GM21528 (cell line): ENCODE results near the gene RNF213.
"Not testable (repeated sequence)": the region's sequence is repeated elsewhere in the genome, so short reads cannot be mapped to it uniquely, and the experiment has no call there.

Source experiments
- ATAC-seq: cut with Tn5 transposase; IDR thresholded peaks from one replicate; pipeline ENCODE4 v1.9.1; 2021; ENCODE audit warnings: mild to moderate bottlenecking, moderate library complexity; ENCODE audit not compliant: unreplicated experiment, low FRiP score

Gene RNF213

GRCh38 chr17:80223838-80224497 is 36.7 kb upstream of the RNF213 start:
- ATAC-seq: no peak

GRCh38 chr17:80224683-80225082 is 36.0 kb upstream of the RNF213 start:
- ATAC-seq: no peak

DNA sequence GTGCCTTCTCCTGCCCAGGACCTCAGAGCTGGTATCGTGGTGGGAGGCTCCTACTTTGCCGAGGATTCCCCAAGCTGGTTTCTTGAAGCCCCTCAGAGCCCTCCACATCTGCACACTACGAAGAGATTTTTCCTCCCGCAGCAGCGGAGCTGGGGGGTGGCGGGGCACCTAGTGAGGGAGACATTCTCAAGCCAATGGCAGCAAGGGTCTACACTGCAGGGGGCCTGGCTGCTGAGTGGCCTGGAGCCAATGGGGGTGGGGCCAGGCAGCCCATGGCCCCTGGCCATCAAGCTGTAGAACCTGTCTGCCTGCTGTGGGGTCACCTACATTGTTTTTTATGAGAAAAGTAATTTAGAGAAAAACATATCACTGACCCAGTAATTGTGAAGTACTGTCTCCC is 35.4 kb upstream of the RNF213 start:
- no peak for ATAC-seq

GRCh38 chr17:80227156-80227555 is 33.5 kb upstream of the RNF213 start:
- ATAC-seq: no peak

GRCh38 chr17:80227666-80228065 is 33.0 kb upstream of the RNF213 start:
- ATAC-seq: no peak

DNA sequence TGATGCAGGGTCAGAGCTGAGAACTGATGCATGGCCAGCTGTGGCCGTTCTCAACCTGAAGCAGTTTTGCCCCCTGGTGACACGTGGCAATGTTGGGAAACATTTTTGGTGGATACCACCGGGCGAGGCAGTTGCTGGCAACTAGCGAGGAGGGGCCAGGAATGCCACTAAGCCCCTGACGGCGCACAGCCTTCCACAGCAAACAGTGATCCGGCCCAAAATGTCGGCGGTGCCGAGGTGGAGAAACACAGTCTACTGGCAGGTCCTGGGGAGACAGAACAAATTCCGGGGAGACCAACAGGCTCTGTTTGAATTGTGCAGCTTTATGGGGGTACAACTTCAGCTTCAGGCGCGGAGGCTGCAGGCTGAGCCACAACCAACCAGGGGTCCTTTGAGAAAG is 32.2 kb upstream of the RNF213 start:
- no peak for ATAC-seq

GRCh38 chr17:80229011-80229410 is 31.6 kb upstream of the RNF213 start:
- ATAC-seq: no peak

DNA sequence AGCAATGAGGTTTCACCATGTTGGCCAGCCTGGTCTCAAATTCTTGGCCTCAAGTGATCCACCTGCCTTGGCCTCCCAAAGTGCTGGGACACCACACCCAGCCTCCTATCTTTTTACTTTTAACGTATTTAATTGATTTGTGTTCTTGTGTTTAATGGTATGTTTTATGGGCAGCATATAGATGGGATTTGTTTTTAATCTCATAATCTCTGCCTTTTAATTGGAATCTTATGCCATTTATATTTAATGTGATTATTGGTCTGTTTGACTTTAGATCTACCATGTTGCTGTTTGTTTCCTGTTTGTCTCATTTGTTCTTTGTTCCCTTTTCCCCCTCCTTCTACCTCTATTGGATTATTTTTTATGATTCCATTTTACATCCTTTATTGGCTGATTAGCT is 28.2 kb upstream of the RNF213 start:
- no peak for ATAC-seq

DNA sequence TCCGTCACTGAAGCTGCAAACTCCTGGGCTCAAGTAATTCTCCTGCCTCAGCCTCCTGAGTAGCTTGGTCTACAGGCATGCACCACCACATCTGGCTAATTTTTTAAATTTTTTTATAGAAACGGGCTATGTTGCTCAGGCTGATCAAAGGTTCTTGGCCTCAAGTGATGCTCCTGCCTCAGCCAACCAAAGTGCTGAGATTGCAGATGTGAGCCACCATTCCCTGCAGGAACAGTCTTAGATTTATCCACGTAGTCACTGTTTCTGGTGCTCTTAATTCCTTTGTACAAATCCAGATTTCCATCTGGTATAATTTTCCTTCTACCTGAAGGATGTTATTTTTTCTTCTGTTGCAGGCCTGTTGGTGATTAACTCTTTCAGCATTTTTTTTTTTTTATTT is 27.4 kb upstream of the RNF213 start:
- ATAC-seq: no peak

DNA sequence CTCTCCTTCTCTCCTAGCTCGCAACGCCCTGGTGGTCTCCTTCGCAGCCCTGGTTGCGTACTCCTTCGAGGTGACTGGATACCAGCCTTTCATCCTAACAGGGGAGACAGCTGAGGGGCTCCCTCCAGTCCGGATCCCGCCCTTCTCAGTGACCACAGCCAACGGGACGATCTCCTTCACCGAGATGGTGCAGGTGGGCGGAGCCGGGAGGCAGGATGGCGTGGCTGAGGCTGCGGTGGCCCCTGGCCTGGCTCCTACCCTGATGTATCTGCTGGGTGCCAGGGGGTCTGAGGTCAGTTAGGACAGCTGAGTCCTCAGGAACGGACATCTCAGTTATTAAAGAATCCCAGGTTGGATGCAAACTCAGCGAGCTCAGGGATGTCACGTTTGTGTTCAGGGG is 23.7 kb upstream of the RNF213 start:
- ATAC-seq: no peak

- no peak for ATAC-seq
Observed at GRCh38 chr17:80237386-80237785, 23.3 kb upstream of the RNF213 start.

GRCh38 chr17:80242505-80242904 is 18.1 kb upstream of the RNF213 start:
- ATAC-seq: no peak

GRCh38 chr17:80243526-80244433 is 16.9 kb upstream of the RNF213 start:
- no peak for ATAC-seq

GRCh38 chr17:80244448-80244847 is 16.2 kb upstream of the RNF213 start:
- ATAC-seq: not testable (repeated sequence)

- no peak for ATAC-seq
Observed at GRCh38 chr17:80244871-80245509, 15.7 kb upstream of the RNF213 start.

DNA sequence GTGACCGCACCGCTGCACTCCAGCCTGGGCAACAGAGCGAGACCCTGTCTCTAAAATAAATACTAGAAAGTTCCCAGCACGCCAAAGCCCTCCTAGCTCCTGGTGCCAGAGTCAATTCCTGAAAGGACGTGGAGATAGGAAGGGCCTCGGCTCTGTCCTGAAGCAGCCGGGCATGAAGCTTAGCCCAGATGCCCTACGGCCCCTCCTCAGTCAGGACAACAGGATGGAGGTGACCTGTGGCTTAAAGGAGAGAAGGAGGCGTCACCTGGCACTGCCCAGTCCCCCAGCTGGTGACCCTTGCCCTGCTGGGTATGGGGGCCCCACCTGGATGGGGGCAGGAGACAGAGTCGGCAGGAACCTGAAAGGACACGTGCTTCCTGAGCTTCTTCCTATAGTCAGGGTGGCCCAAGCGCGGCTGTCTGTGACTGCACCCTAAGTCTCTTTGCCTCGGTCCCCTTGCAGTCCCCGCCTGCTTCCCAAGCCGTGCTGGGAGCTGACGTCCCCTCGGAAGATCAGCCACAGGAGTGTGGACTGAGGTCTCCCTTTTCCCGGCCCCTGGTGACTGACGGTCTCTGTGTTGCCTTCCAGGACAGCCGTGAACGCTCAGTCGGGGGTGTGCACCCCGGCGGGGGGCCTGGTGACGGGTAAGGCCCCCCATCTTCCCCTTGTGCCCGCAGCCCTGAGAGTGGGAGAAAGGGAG is 14.9 kb upstream of the RNF213 start:
- ATAC-seq: no peak

DNA sequence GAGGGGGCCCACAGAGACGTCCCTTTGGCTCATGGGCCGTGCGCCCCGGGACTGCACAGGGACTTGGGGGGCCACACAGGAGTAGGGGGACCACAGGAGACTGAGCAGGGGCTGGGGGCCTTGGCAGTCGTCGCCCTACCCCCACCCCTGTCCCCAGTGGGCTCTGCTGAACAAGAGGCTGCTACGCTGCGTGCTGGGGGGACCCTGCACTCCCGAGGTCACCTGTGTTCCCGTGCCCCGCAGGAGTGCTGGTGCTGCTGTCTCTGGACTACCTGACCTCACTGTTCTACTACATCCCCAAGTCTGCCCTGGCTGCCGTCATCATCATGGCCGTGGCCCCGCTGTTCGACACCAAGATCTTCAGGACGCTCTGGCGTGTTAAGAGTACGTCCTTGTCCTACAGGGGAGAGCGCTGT is 14.4 kb upstream of the RNF213 start:
- ATAC-seq: no peak

DNA sequence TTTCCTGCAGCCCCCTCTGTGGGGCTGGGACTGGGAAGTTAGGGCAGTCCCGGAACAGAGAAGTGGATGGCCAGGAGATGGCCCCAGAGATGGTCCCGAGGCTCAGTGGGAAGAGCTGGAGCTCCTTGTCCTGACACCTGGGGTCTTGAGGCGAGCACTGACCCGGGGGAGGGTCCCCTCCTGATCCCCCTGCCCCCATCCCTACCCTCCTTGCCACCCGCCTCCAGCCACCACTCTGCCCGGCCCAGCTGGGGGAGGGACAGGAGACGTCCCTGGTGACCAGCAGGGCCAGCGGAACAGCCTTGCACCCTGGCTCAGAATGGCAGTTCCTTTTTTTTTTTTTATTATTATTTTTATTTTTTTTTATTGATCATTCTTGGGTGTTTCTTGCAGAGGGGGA is 13.9 kb upstream of the RNF213 start:
- no peak for ATAC-seq

GRCh38 chr17:80247561-80247960 is 13.1 kb upstream of the RNF213 start:
- ATAC-seq: no peak

DNA sequence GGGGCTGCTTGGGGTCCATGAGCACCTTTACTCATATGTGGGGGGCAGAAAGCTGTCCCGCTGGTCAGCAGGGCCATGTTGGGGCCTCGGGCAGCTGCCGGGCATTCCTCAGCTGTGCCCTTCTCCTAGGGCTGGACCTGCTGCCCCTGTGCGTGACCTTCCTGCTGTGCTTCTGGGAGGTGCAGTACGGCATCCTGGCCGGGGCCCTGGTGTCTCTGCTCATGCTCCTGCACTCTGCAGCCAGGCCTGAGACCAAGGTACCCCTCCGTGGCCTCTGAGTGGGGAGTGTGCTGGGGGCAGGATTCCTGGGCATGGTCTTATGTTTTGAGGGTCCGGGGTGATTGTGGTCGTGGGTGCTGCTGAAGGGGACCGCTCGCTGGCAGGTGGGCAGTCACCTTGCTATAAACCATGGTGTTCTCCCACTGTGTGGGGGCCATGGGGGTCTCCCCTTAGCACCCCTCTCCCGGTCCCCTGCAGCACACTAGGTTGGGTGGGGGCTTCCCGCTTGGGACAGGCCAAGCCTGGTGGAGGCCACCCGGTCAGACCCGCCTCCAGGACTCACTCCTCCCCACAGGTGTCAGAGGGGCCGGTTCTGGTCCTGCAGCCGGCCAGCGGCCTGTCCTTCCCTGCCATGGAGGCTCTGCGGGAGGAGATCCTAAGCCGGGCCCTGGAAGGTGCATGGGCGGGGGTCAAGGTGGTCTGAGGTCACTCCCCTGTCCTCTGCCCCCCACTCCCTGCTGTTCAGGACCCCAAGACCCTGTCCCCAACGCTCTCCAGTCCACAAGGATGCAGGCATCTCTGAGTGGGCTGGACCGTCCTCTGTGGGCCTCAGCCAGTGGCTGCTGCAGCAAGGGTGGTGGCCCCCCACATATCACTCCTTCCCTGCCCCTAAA is 12.4 kb upstream of the RNF213 start:
- no peak for ATAC-seq
